ENCODE results near the gene EDEM1. TPM values are rescaled to one million over a fixed set of nuclear protein-coding genes. Genes with fewer than 3 reads are reported as not detected.
A peak's percentile ranks its signal among the peaks of the same experiment; 100 is the strongest.

Gene EDEM1
- 16.3 TPM for total RNA-seq (ENCODE audit: unreplicated experiment)
- long read RNA-seq: 0 reads

- Mint-ChIP-seq H3K27me3 (ENCODE audit: unreplicated experiment) (peaks cover 4% of the 10 kb centered on the region), H3K4me3 (ENCODE audit: unreplicated experiment) (peak within 1 kb of the TSS; percentile 94), H3K4me1 (ENCODE audit: low read depth, unreplicated experiment) (peaks cover 4% of the 10 kb centered on the region), H3K9me3 (ENCODE audit: unreplicated experiment) (no peaks in the 10 kb centered on the region), H3K36me3 (ENCODE audit: unreplicated experiment) (no peaks in the 10 kb centered on the region), H3K27ac (ENCODE audit: unreplicated experiment) (peak within 1 kb of the TSS; percentile 73)
- no peak for TF ChIP-seq CTCF (IDR thresholded peaks at IDR 0.05; ENCODE audit: partially characterized antibody, unreplicated experiment)
- DNase-seq: peak; percentile 98
Measured at GRCh38 chr3:5187156-5187919, at the start of gene EDEM1. EDEM1 (plus strand) TSS chr3:5187707; CDS start chr3:5187806, 99 bp downstream.

GRCh38 chr3:5138214-5138981 is 49.1 kb upstream of the EDEM1 start:
- Mint-ChIP-seq H3K27me3 (ENCODE audit: unreplicated experiment) (no peaks in the 10 kb centered on the region), H3K9me3 (ENCODE audit: unreplicated experiment) (no peaks in the 10 kb centered on the region), H3K27ac (ENCODE audit: unreplicated experiment) (no peak overlapping the region), H3K36me3 (ENCODE audit: unreplicated experiment) (peaks cover 5% of the 10 kb centered on the region), H3K4me1 (ENCODE audit: low read depth, unreplicated experiment) (peaks cover under 1% of the 10 kb centered on the region), H3K4me3 (ENCODE audit: unreplicated experiment) (no peak overlapping the region)
- TF ChIP-seq CTCF (IDR thresholded peaks at IDR 0.05; ENCODE audit: partially characterized antibody, unreplicated experiment): no peak
- no peak for DNase-seq

- Mint-ChIP-seq H3K9me3 (ENCODE audit: unreplicated experiment) (peaks cover 7% of the 10 kb centered on the region), H3K4me1 (ENCODE audit: low read depth, unreplicated experiment) (no peaks in the 10 kb centered on the region), H3K27ac (ENCODE audit: unreplicated experiment) (no peak overlapping the region), H3K4me3 (ENCODE audit: unreplicated experiment) (no peak overlapping the region), H3K27me3 (ENCODE audit: unreplicated experiment) (no peaks in the 10 kb centered on the region), H3K36me3 (ENCODE audit: unreplicated experiment) (peaks cover 20% of the 10 kb centered on the region)
- TF ChIP-seq CTCF (IDR thresholded peaks at IDR 0.05; ENCODE audit: partially characterized antibody, unreplicated experiment): no peak
- DNase-seq: no peak
Measured at GRCh38 chr3:5140230-5140621, 47.3 kb upstream of the EDEM1 start.

GRCh38 chr3:5140839-5141238 is 46.7 kb upstream of the EDEM1 start:
- H3K4me1 Mint-ChIP-seq (ENCODE audit: low read depth, unreplicated experiment): no peaks in the 10 kb centered on the region
- H3K9me3 Mint-ChIP-seq (ENCODE audit: unreplicated experiment): peaks cover 7% of the 10 kb centered on the region
- H3K27ac Mint-ChIP-seq (ENCODE audit: unreplicated experiment): no peak overlapping the region
- H3K4me3 Mint-ChIP-seq (ENCODE audit: unreplicated experiment): no peak overlapping the region
- no peaks in the 10 kb centered on the region for H3K27me3 Mint-ChIP-seq (ENCODE audit: unreplicated experiment)
- TF ChIP-seq CTCF (IDR thresholded peaks at IDR 0.05; ENCODE audit: partially characterized antibody, unreplicated experiment): no peak
- H3K36me3 Mint-ChIP-seq (ENCODE audit: unreplicated experiment): peaks cover 26% of the 10 kb centered on the region
- DNase-seq: no peak

- H3K9me3 Mint-ChIP-seq (ENCODE audit: unreplicated experiment): peaks cover 7% of the 10 kb centered on the region
- peaks cover 28% of the 10 kb centered on the region for H3K36me3 Mint-ChIP-seq (ENCODE audit: unreplicated experiment)
- no peak overlapping the region for H3K27ac Mint-ChIP-seq (ENCODE audit: unreplicated experiment)
- no peak overlapping the region for H3K4me3 Mint-ChIP-seq (ENCODE audit: unreplicated experiment)
- H3K4me1 Mint-ChIP-seq (ENCODE audit: low read depth, unreplicated experiment): no peaks in the 10 kb centered on the region
- H3K27me3 Mint-ChIP-seq (ENCODE audit: unreplicated experiment): no peaks in the 10 kb centered on the region
- no peak for TF ChIP-seq CTCF (IDR thresholded peaks at IDR 0.05; ENCODE audit: partially characterized antibody, unreplicated experiment)
- no peak for DNase-seq
Measured at GRCh38 chr3:5141760-5142159, 45.7 kb upstream of the EDEM1 start.

Measured in glutamatergic neuron (in vitro differentiated cells).